Measurements from ENCODE around the gene RELT. TPM values are rescaled to one million over a fixed set of nuclear protein-coding genes. Genes with fewer than 3 reads are reported as not detected.

RELT gene
- total and polyA plus RNA-seq, 2 experiments from 2014 or later, result 2.0 to 6.3 TPM

- TF ChIP-seq, protein P1, sequence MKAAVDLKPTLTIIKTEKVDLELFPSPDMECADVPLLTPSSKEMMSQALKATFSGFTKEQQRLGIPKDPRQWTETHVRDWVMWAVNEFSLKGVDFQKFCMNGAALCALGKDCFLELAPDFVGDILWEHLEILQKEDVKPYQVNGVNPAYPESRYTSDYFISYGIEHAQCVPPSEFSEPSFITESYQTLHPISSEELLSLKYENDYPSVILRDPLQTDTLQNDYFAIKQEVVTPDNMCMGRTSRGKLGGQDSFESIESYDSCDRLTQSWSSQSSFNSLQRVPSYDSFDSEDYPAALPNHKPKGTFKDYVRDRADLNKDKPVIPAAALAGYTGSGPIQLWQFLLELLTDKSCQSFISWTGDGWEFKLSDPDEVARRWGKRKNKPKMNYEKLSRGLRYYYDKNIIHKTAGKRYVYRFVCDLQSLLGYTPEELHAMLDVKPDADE (IDR thresholded peaks at IDR 0.05), result no peak
- no peak for TF ChIP-seq ZNF331 (CRISPR knock-in tag; IDR thresholded peaks at IDR 0.05; ENCODE audit: low read depth)
- no peak for TF ChIP-seq ZNF114 (CRISPR knock-in tag; IDR thresholded peaks at IDR 0.05)
These were observed 9.8 kb downstream of the RELT start (continued) for GRCh38 chr11:73386016-73386415.

DNA sequence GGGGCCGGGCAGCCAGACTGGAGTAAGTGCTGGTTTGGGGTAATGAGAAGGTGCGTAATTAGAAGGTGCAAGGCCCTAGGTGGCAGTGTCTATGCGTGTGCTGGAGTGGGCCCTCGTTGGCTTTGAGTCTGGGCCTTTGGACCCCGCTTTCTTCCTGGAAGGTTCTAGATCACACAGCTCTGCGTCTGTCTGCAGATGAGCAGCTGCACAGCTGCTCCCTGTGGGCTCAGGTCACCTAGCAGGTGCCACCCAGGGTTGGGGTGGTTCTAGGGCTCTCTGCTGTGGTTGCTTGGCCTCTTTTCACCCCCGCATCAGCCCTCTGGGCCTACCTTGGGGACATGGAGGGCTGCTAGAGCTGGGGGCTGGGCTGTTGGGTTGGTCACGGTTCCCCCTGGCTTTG, 10.3 kb downstream of the RELT start:
- Mint-ChIP-seq H3K9me3 (no peaks in the 10 kb centered on the region), H3K4me1 (peaks cover 23% of the 10 kb centered on the region), H3K4me3 (no peak overlapping the region), H3K36me3 (ENCODE audit: low read depth) (no peaks in the 10 kb centered on the region; the same call in 2 of the 3 replicates), H3K27me3 (ENCODE audit: insufficient read depth, low read depth, poor library complexity) (peaks cover 6% of the 10 kb centered on the region), H3K27ac (no peak overlapping the region)
- H3K27me3 ChIP-seq (ENCODE audit: insufficient read depth), result no peaks in the 10 kb centered on the region
- ATAC-seq (no peak), DNase-seq (ENCODE audit: low spot score) (no peak)
- H3K27ac ChIP-seq (ENCODE audit: low read depth), result no peak overlapping the region
- H2AFZ ChIP-seq, result no peak overlapping the region
- no peaks in the 10 kb centered on the region for H3F3A ChIP-seq (replicated peaks; ENCODE audit: low read depth)
- no peaks in the 10 kb centered on the region for H3K9me2 ChIP-seq (ENCODE audit: insufficient read depth)
- H3K4me3 ChIP-seq, result no peak overlapping the region
- no peaks in the 10 kb centered on the region for H3K36me3 ChIP-seq (ENCODE audit: insufficient read depth)
- H3K4me2 ChIP-seq, result no peak overlapping the region
- no peaks in the 10 kb centered on the region; the same call in none of the 2 replicates for H4K20me1 ChIP-seq (replicated peaks; ENCODE audit: insufficient read depth)
- H3K4me1 ChIP-seq (ENCODE audit: insufficient read depth), result no peaks in the 10 kb centered on the region
- H3K79me2 ChIP-seq (replicated peaks; ENCODE audit: insufficient read depth), result peaks cover 5% of the 10 kb centered on the region; the same call in 1 of the 2 replicates
- TF ChIP-seq STAT1 (IDR thresholded peaks at IDR 0.05; ENCODE audit: unreplicated experiment) (no peak), EZH2phosphoT487 (IDR thresholded peaks at IDR 0.05; ENCODE audit: unreplicated experiment) (no peak), NANOG (IDR thresholded peaks at IDR 0.05; ENCODE audit: borderline replicate concordance) (no peak), REST (IDR thresholded peaks at IDR 0.05; ENCODE audit: unreplicated experiment) (no peak), CREB1 (CRISPR knock-in tag; IDR thresholded peaks at IDR 0.05; ENCODE audit: low read depth) (no peak), ZNF331 (CRISPR knock-in tag; IDR thresholded peaks at IDR 0.05; ENCODE audit: low read depth) (no peak), EZH2 (IDR thresholded peaks at IDR 0.05; ENCODE audit: low read depth, unreplicated experiment) (no peak), CTCF (conservative IDR thresholded peaks at IDR 0.05; ENCODE audit: low read depth in 2 of 2) (no peak), ZNF462 (CRISPR knock-in tag; IDR thresholded peaks at IDR 0.05) (no peak)
- TF ChIP-seq, protein P1 (IDR thresholded peaks at IDR 0.05), result no peak

All from GM23338 (cell line).